GM10847 (cell line): ENCODE measurements around the gene RPUSD2.

Experiments used
- POLR2A ChIP-seq: IDR thresholded peaks from 2 replicates; pipeline ENCODE4 v1.6.1; 2011; ENCODE audit not compliant: insufficient read length; ENCODE audit errors: extremely low read depth

Gene RPUSD2

GRCh38 chr15:40593588-40594428 is 24.7 kb downstream of the RPUSD2 start, which contains the start of gene KNL1:
KNL1 (plus strand) TSS chr15:40594249; CDS start chr15:40602932, 8,683 bp downstream.
- TF ChIP-seq POLR2A = peak; percentile 40

GRCh38 chr15:40594429-40594836 is 25.3 kb downstream of the RPUSD2 start:
- TF ChIP-seq POLR2A = peak; percentile 2

DNA sequence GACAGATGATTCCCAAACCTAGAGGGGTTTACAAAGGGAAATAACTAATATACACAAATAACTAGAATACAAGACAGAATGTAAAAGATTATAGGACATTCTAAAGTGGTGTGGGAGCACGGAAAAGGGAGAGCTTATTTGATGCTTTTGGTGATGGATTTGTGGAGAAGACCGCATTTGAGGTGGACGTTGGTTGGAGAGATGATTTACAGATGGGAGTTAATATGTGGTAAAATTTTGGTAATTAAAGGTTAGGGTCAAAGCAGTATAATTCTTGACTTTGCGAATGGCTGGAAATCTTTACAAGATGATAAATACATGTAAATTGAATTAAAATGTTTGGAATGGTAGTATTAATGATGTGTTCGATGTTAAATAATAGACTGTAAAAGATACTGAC is 26.1 kb downstream of the RPUSD2 start:
- no peak for TF ChIP-seq POLR2A

GRCh38 chr15:40595773-40596172 is 26.7 kb downstream of the RPUSD2 start:
- TF ChIP-seq POLR2A = no peak

GRCh38 chr15:40597024-40597423 is 27.9 kb downstream of the RPUSD2 start:
- TF ChIP-seq POLR2A = no peak

DNA sequence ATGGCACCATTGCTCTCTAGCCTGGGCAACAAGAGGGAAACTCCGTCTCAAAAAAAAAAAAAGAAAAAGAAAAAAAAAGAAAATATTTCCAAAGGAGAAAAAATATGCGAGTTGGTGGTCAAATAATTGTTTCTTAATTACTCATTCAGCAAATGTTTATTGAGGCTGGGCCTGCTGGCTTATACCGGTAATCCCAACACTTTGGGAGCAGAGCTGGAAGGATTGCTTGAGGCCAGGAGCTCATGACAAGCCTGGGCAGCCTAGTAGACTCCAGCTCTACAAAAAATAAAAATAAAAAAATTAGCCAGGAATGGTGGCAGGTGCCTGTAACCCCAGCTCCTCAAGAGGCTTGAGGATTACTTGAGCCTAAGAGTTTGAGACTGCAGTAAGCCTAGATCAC is 29.0 kb downstream of the RPUSD2 start:
- TF ChIP-seq POLR2A = no peak

DNA sequence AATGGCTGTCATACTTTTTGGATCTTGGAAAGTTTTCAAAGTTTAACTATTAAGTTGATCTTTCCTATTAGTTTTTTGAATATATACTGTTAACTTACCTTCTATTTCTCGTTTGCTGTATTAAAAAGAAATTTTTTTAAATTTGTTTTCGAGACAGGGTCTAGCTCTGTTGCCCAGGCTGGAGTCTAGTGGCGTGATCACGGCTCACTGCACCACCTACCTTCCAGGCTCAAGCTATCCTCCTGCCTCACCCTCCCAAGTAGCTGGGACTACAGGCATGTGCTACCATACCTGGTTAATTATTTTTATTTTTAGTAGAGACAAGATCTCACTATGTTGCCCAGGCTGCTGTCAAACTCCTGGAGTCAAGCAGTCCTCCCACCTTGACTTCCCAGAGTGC is 29.6 kb downstream of the RPUSD2 start:
- no peak for TF ChIP-seq POLR2A

GRCh38 chr15:40600956-40601355 is 31.9 kb downstream of the RPUSD2 start:
- no peak for TF ChIP-seq POLR2A

- TF ChIP-seq POLR2A = no peak
Measured at GRCh38 chr15:40603935-40604334, 34.8 kb downstream of the RPUSD2 start.

- no peak for TF ChIP-seq POLR2A
Measured at GRCh38 chr15:40613080-40613479, 44.0 kb downstream of the RPUSD2 start.

DNA sequence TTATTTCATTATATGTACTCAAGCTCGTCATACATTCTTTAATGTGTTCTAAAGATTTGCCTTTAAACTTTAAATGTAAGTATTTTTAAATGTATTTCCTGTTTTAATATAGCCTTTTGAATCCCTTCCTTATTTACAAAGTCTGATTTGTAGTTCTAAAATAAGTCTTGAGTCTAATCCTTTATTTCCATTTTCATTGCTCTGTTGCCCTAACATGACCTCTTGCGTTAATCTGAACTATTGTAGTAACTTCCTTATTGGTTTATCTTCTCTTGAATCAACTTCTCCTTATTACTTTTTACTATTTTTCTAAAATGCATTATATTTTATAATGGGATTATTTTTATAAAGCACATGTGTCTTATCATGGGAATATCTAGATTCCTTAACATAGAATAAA is 48.9 kb downstream of the RPUSD2 start:
- TF ChIP-seq POLR2A = no peak

- TF ChIP-seq POLR2A = no peak
Measured at GRCh38 chr15:40618906-40619305, 49.8 kb downstream of the RPUSD2 start.

DNA sequence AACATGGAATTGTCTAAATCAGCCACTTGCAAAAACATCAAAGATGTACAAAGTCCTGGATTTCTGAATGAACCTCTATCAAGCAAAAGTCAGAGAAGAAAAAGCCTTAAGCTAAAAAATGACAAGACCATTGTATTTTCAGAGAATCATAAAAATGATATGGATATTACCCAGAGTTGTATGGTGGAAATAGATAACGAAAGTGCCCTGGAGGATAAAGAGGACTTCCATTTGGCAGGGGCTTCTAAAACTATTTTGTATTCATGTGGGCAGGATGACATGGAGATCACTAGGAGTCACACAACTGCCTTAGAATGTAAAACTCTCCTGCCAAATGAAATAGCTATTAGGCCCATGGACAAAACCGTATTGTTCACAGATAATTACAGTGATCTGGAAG is 54.3 kb downstream of the RPUSD2 start:
- no peak for TF ChIP-seq POLR2A
